H1 (cell line): ENCODE data around the gene SPAST. TPM values are rescaled to one million over a fixed set of nuclear protein-coding genes. Genes with fewer than 3 reads are reported as not detected.

Experiments used
- CTCF ChIA-PET: fragments of 300-600 bp; sonication (Branson Sonifier 250); formaldehyde crosslinking; loops from one replicate; lab custom pipeline; 2021; ENCODE audit not compliant: partially characterized antibody; lab: Charles Lee
- POLR2A ChIA-PET: fragments of 300-600 bp; sonication (Branson Sonifier 250); formaldehyde crosslinking; loops from one replicate; lab custom pipeline; 2021; ENCODE audit warnings: inconsistent platforms; ENCODE audit not compliant: partially characterized antibody; lab: Charles Lee
- DNase-seq, 2 experiments: peaks; one replicate each; pipeline versions ENCODE4 v3.0.0 to v3.0.0-alpha.2; 2010 to 2022; ENCODE audit warnings: low spot score in 2 of 2, low read depth in 1 of 2, mixed read lengths in 1 of 2
- FAIRE-seq: peaks from 2 replicates; lab custom pipeline; 2011; peaks lifted over from hg19 to GRCh38; lab: Jason Lieb, UNC
- H2AFZ ChIP-seq: 2 replicates; pipeline ENCODE4 v1.8.1; 2012; ENCODE audit warnings: low read length, inconsistent platforms
- H2AK5ac ChIP-seq: 2 replicates; pipeline ENCODE4 v1.6.1; 2013; ENCODE audit warnings: low read depth, low read length
- H2BK120ac ChIP-seq: replicated peaks from 2 replicates; pipeline ENCODE3; 2013; ENCODE audit warnings: low read depth, low read length, inconsistent platforms
- H2BK12ac ChIP-seq: 2 replicates; pipeline ENCODE4 v1.6.1; 2013; ENCODE audit warnings: low read depth, low read length
- H2BK15ac ChIP-seq: 2 replicates; pipeline ENCODE4 v1.6.1; 2013; ENCODE audit warnings: low read length
- H2BK20ac ChIP-seq: 2 replicates; pipeline ENCODE4 v1.6.1; 2013; ENCODE audit warnings: low read length
- H2BK5ac ChIP-seq: 2 replicates; pipeline ENCODE4 v1.6.1; 2013; ENCODE audit warnings: low read depth, low read length
- H3K14ac ChIP-seq: 2 replicates; pipeline ENCODE4 v1.6.1; 2013; ENCODE audit warnings: inconsistent platforms; ENCODE audit not compliant: insufficient read length
- H3K18ac ChIP-seq: 2 replicates; pipeline ENCODE4 v1.6.1; 2013; ENCODE audit warnings: low read length; ENCODE audit errors: extremely low read depth
- H3K23ac ChIP-seq: 2 replicates; pipeline ENCODE4 v1.6.1; 2013; ENCODE audit warnings: inconsistent platforms; ENCODE audit not compliant: insufficient read length
- H3K23me2 ChIP-seq: 2 replicates; pipeline ENCODE4 v1.6.1; 2013; ENCODE audit warnings: low read depth, low read length
- H3K27ac ChIP-seq: 2 replicates; pipeline ENCODE4 v1.6.1; 2011; ENCODE audit warnings: low read depth, low read length, inconsistent platforms
- H3K27me3 ChIP-seq, 4 experiments: replicated peaks in 1 of 4; 1 replicate in 1 of 4; 2 replicates in 3 of 4; pipeline versions ENCODE4 v1.6.1 to v1.8.1; 2011 to 2013; ENCODE audit warnings: low read length in 3 of 4, mild to moderate bottlenecking in 3 of 4, inconsistent platforms in 2 of 4, mixed read lengths in 2 of 4, moderate library complexity in 1 of 4; ENCODE audit not compliant: control insufficient read depth in 3 of 4, insufficient read depth in 3 of 4; ENCODE audit errors: extremely low read depth in 1 of 4
- H3K36me3 ChIP-seq, 4 experiments: 2 replicates each; pipeline versions ENCODE4 v1.6.1 to v1.8.1; 2011 to 2013; ENCODE audit warnings: mild to moderate bottlenecking in 4 of 4, low read length in 3 of 4, moderate library complexity in 2 of 4, control low read depth in 1 of 4, inconsistent platforms in 1 of 4; ENCODE audit not compliant: insufficient read depth in 4 of 4, control insufficient read depth in 2 of 4
- H3K4ac ChIP-seq: replicated peaks from 2 replicates; pipeline ENCODE3; 2013; ENCODE audit warnings: low read length, low read depth, mixed read lengths, inconsistent platforms; ENCODE audit not compliant: insufficient read length
- H3K4me1 ChIP-seq, 4 experiments: replicated peaks in 1 of 4; 1 replicate in 1 of 4; 2 replicates in 3 of 4; pipeline versions ENCODE4 v1.6.1 to v1.8.1; 2011 to 2013; ENCODE audit warnings: low read length in 3 of 4, inconsistent platforms in 2 of 4, mixed read lengths in 1 of 4; ENCODE audit not compliant: insufficient read depth in 4 of 4, control insufficient read depth in 3 of 4
- H3K4me2 ChIP-seq, 2 experiments: 2 replicates each; pipeline versions ENCODE4 v1.6.1 to v1.8.1; 2011 to 2013; ENCODE audit warnings: low read depth in 2 of 2, low read length in 2 of 2, control low read depth in 1 of 2, inconsistent platforms in 1 of 2, mild to moderate bottlenecking in 1 of 2; ENCODE audit not compliant: insufficient read depth in 1 of 2
- H3K4me3 ChIP-seq, 4 experiments: fragments of 200-600, 300-600 bp in 1 of 4; sonication (generic), shearing (Covaris generic), sonication (Bioruptor Twin) in 1 of 4; 2 replicates each; pipeline versions ENCODE4 v1.5.1 to v1.8.1; 2011 to 2016; ENCODE audit warnings: low read length in 4 of 4, low read depth in 3 of 4, control low read depth in 2 of 4, inconsistent platforms in 2 of 4, mild to moderate bottlenecking in 2 of 4, mixed read lengths in 1 of 4, moderate library complexity in 1 of 4; ENCODE audit not compliant: insufficient read depth in 2 of 4; ENCODE audit errors: extremely low read depth in 1 of 4
- H3K56ac ChIP-seq: replicated peaks from 2 replicates; pipeline ENCODE3; 2013; ENCODE audit warnings: low read depth, mild to moderate bottlenecking, mixed read lengths, low read length, inconsistent platforms; ENCODE audit not compliant: insufficient read length
- H3K79me1 ChIP-seq: 2 replicates; pipeline ENCODE4 v1.6.1; 2013; ENCODE audit warnings: low read depth, low read length, control low read depth
- H3K79me2 ChIP-seq, 2 experiments: 2 replicates each; pipeline versions ENCODE4 v1.6.1 to v1.8.1; 2012 to 2013; ENCODE audit warnings: low read length in 2 of 2, mild to moderate bottlenecking in 2 of 2, inconsistent platforms in 1 of 2; ENCODE audit not compliant: insufficient read depth in 2 of 2, control insufficient read depth in 1 of 2
- H3K9ac ChIP-seq, 4 experiments: replicated peaks in 1 of 4; 1 replicate in 1 of 4; 2 replicates in 3 of 4; pipeline versions ENCODE4 v1.6.1 to v1.8.1; 2011 to 2013; ENCODE audit warnings: low read depth in 3 of 4, low read length in 3 of 4, control low read depth in 2 of 4, mild to moderate bottlenecking in 2 of 4, moderate library complexity in 2 of 4, inconsistent platforms in 1 of 4; ENCODE audit errors: extremely low read depth in 1 of 4
- H3K9me3 ChIP-seq, 2 experiments: 2 replicates each; pipeline versions ENCODE4 v1.6.1 to v1.8.1; 2012 to 2013; ENCODE audit warnings: mild to moderate bottlenecking in 2 of 2, moderate library complexity in 2 of 2, control low read depth in 1 of 2, inconsistent platforms in 1 of 2, low read depth in 1 of 2, low read length in 1 of 2, mixed read lengths in 1 of 2; ENCODE audit not compliant: insufficient read depth in 2 of 2
- H4K20me1 ChIP-seq, 2 experiments: replicated peaks in 1 of 2; 2 replicates each; pipeline versions ENCODE3 to v1.8.1; 2011 to 2013; ENCODE audit warnings: inconsistent platforms in 2 of 2, low read length in 2 of 2, mild to moderate bottlenecking in 1 of 2; ENCODE audit not compliant: insufficient read depth in 2 of 2, control insufficient read depth in 1 of 2
- H4K5ac ChIP-seq: 2 replicates; pipeline ENCODE4 v1.6.1; 2013; ENCODE audit warnings: low read length, low read depth, mixed read lengths, inconsistent platforms; ENCODE audit not compliant: insufficient read length
- H4K8ac ChIP-seq: 2 replicates; pipeline ENCODE4 v1.8.0; 2013; ENCODE audit warnings: mild to moderate bottlenecking, moderate library complexity, low read length, inconsistent platforms; ENCODE audit not compliant: insufficient read depth; ENCODE audit errors: extremely low read depth
- H4K91ac ChIP-seq: replicated peaks from 2 replicates; pipeline ENCODE3; 2013; ENCODE audit warnings: low read length, mixed read lengths, inconsistent platforms; ENCODE audit not compliant: insufficient read length
- ASH2L ChIP-seq: fragments of 200-600, 300-600 bp; sonication (generic); IDR thresholded peaks from one replicate; pipeline ENCODE4 v1.7.1; 2017; ENCODE audit warnings: low read length
- BRCA1 ChIP-seq: IDR thresholded peaks from 2 replicates; pipeline ENCODE4 v1.6.1; 2012; ENCODE audit warnings: low read depth, low read length, improper control_type of control experiment
- KDM4A ChIP-seq: IDR thresholded peaks from one replicate; pipeline ENCODE4 v1.7.1; 2012; ENCODE audit warnings: low read depth, mild to moderate bottlenecking, moderate library complexity, low read length, inconsistent platforms; ENCODE audit not compliant: severe bottlenecking
- WGBS, 2 experiments: shearing (Covaris generic) in 1 of 2; methylation state at CpG; one replicate each; pipeline versions ENCODE4 v1.1.6 to v1.1.7; 2013 to 2015; ENCODE audit warnings: low lambda C conversion rate in 2 of 2, mixed read lengths in 2 of 2, inconsistent platforms in 1 of 2, low coverage in 1 of 2, missing lambda C conversion rate in 1 of 2; ENCODE audit not compliant: insufficient replicate concordance in 2 of 2, insufficient coverage in 1 of 2, insufficient read length in 1 of 2; ENCODE audit errors: extremely low coverage in 1 of 2, missing lambda C conversion rate in 1 of 2; 5-methylcytosine and 5-hydroxymethylcytosine counted together
- polyA plus RNA-seq, 7 experiments: library from polyadenylated mRNA; depleted of rRNA in 3 of 7; stranded (reverse) in 5 of 7; unstranded in 2 of 7; fragments of >200 nt in 5 of 7; fragments of 200-250 nt in 2 of 7; gene quantifications; 1 replicate in 5 of 7; 2 replicates in 1 of 7; 4 replicates in 1 of 7; pipeline versions ENCODE4 v1.2.1 to v1.2.3, GENCODE V29; 2011 to 2013; ENCODE audit warnings: missing spikeins in 2 of 7, mixed read lengths in 2 of 7
- total RNA-seq: library from RNA; stranded (reverse); fragmentation: NEBNext Ultra II Directional; extraction: Animal tissue kit (Norgen Biotek cat#: 25700); gene quantifications from 2 replicates; pipeline ENCODE4 v1.2.1, GENCODE V29; 2021

SPAST gene
- total and polyA plus RNA-seq, 2 of the 8 experiments (the other 6 are each of a cell fraction or from before 2014, with no cell fraction given): 4.4 to 36.0 TPM

DNA sequence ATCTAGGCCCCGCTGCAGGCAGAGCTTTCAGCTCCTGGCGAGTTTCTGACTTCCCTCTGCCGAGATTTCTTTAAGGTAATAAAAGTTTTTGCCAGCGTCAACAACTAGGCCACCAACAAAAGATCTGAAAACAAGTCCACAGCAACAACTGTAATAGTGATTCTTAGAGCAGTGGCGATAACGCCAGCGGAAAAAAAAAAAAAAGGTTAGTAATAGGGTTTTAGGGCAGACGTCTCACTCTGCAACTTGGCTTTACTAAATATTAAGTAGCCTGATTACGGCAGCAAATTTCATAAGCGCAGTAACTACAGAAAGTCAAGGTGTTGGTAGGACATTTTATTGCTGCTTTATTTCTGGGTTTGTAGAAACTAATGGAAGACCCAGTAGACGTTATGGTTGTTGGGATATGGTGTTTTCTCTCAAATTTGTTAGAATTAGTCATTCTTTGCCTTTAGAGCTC, 102.8 kb downstream of the SPAST start:
- Histone ChIP-seq H3K36me3 (no peaks in the 10 kb centered on the region), H3K4me2 (peak overlapping the region; percentile 59 to 63), H2BK20ac (no peak overlapping the region), H4K20me1 (peaks cover 0 to 2% of the 10 kb centered on the region in 2 experiments), H2BK15ac (no peak overlapping the region), H2AFZ (peak overlapping the region; percentile 31; the same call in 1 of the 2 replicates), H3K9ac (peak overlapping the region; percentile 63 to 84 (median 80); a peak in 6 of 7 replicates), H2BK5ac (no peak overlapping the region; the same call in 1 of the 2 replicates), H4K91ac (no peak overlapping the region), H3K4me1 (no peaks in the 10 kb centered on the region), H3K79me1 (peaks cover 2% of the 10 kb centered on the region; the same call in 1 of the 2 replicates), H2AK5ac (no peak overlapping the region), H3K23me2 (no peaks in the 10 kb centered on the region), H3K9me3 (no peaks in the 10 kb centered on the region), H3K18ac (0 out of 2 replicates have a peak overlapping the region, but pooled peaks have one; percentile 72), H3K56ac (peak overlapping the region; percentile 9), H3K23ac (no peak overlapping the region), H3K79me2 (peaks cover 0 to 31% of the 10 kb centered on the region in 2 experiments; a peak in 2 of 4 replicates), H2BK12ac (no peak overlapping the region), H3K4ac (no peak overlapping the region), H3K27ac (peak overlapping the region; percentile 75; the same call in 1 of the 2 replicates), H4K5ac (no peak overlapping the region), H3K27me3 (no peaks in the 10 kb centered on the region), H4K8ac (peak overlapping the region; percentile 66; the same call in 1 of the 2 replicates), H3K14ac (no peak overlapping the region), H2BK120ac (no peak overlapping the region), H3K4me3 (peak overlapping the region; percentile 74 to 98 (median 94))
- FAIRE-seq (no peak), DNase-seq (no peak)
- 8% methylated on average over 11 of the region's 11 CpGs; no CpG with 5 or more reads in 1 of the 2 experiments for WGBS, 2 experiments
- ChIA-PET POLR2A (interaction anchor here (0.5 to 2.0 kb wide), 20 partner anchors 8 to 489 kb away, joined by 3 to 11 read pairs (median 4); partner anchors contain the start of genes DPY30 and SPAST), CTCF (interaction anchor here (0.7 to 1.3 kb wide), 3 partner anchors 211 to 289 kb away, joined by 3 to 4 read pairs (median 3); no protein-coding TSS in a partner anchor)
- TF ChIP-seq KDM4A (peak; percentile 8), ASH2L (peak; percentile 25), BRCA1 (no peak)
